ENCODE results near the gene AHRR. TPM values are rescaled to one million over a fixed set of nuclear protein-coding genes. Genes with fewer than 3 reads are reported as not detected.

AHRR gene
- total and polyA plus RNA-seq, 2 experiments from 2014 or later: 1.8 to 2.4 TPM

DNA sequence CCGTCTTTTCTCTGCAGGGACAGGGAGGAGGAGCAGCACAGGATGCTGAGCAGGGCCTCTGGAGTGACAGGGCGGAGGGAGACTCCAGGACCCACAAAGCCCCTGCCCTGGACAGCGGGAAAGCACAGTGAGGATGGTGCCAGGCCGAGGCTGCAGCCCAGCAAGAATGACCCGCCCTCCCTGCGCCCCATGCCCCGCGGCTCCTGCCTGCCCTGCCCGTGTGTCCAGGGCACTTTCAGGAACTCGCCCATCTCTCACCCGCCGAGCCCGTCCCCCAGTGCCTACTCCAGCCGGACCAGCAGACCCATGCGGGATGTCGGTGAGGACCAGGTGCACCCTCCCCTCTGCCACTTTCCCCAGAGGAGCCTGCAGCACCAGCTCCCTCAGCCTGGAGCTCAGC, 112.3 kb downstream of the AHRR start:
- H3K9me3 ChIP-seq (ENCODE audit: low read depth): no peaks in the 10 kb centered on the region
- no peak for DNase-seq (ENCODE audit: low spot score)
- no peak overlapping the region for H3K4me2 ChIP-seq
- no peaks in the 10 kb centered on the region for H3K9me2 ChIP-seq (replicated peaks; ENCODE audit: insufficient read depth)
- H3K4me1 ChIP-seq (ENCODE audit: insufficient read depth): peaks cover 14% of the 10 kb centered on the region
- H3K36me3 ChIP-seq (replicated peaks; ENCODE audit: insufficient read depth, low read depth): no peaks in the 10 kb centered on the region
- no peaks in the 10 kb centered on the region for H4K20me1 ChIP-seq (ENCODE audit: insufficient read depth, poor library complexity, severe bottlenecking)
- no peak overlapping the region for H2AFZ ChIP-seq
- no peaks in the 10 kb centered on the region for H3K79me2 ChIP-seq
- H3K4me3 ChIP-seq: no peak overlapping the region
- WGBS (ENCODE audit: low lambda C conversion rate, missing lambda C conversion rate): 88% methylated on average over 11 of the region's 16 CpGs
- TF ChIP-seq, protein P1, sequence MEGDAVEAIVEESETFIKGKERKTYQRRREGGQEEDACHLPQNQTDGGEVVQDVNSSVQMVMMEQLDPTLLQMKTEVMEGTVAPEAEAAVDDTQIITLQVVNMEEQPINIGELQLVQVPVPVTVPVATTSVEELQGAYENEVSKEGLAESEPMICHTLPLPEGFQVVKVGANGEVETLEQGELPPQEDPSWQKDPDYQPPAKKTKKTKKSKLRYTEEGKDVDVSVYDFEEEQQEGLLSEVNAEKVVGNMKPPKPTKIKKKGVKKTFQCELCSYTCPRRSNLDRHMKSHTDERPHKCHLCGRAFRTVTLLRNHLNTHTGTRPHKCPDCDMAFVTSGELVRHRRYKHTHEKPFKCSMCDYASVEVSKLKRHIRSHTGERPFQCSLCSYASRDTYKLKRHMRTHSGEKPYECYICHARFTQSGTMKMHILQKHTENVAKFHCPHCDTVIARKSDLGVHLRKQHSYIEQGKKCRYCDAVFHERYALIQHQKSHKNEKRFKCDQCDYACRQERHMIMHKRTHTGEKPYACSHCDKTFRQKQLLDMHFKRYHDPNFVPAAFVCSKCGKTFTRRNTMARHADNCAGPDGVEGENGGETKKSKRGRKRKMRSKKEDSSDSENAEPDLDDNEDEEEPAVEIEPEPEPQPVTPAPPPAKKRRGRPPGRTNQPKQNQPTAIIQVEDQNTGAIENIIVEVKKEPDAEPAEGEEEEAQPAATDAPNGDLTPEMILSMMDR (IDR thresholded peaks at IDR 0.05; ENCODE audit: poor library complexity): no peak
- TF ChIP-seq EZH2phosphoT487 (IDR thresholded peaks at IDR 0.05; ENCODE audit: low read depth, severe bottlenecking, unreplicated experiment) (no peak), EZH2 (IDR thresholded peaks at IDR 0.05; ENCODE audit: borderline replicate concordance) (no peak)
- no peak overlapping the region for H3K27ac ChIP-seq
- no peaks in the 10 kb centered on the region for H3K27me3 ChIP-seq

DNA sequence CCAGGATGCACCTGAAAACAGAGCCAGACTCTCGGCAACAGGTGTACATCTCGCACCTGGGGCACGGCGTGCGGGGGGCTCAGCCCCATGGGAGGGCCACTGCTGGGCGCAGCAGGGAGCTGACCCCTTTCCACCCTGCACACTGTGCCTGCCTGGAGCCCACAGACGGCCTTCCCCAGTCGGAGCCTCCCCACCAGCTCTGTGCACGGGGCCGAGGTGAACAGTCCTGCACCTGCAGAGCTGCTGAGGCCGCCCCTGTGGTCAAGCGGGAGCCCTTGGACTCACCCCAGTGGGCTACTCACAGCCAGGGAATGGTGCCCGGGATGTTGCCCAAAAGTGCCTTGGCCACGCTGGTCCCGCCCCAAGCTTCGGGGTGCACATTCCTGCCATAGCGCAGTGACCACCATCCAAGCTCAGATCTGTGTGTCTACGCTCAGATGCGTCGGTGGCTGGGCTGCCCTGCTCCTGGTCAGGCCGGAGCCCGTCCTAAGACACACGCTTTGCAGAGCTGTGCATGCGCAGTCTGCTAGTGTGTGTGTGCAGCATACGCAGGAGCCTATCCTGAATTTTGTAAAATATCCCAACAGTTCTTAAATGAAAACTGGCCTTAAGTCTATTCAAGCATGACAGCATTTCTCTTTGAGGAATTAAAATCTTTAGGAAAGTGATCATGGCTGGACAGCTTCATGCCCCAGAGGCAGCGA, 113.1 kb downstream of the AHRR start:
- no peaks in the 10 kb centered on the region for H3K27me3 ChIP-seq
- H3K9me3 ChIP-seq (ENCODE audit: low read depth): no peaks in the 10 kb centered on the region
- no peak overlapping the region for H3K4me2 ChIP-seq
- no peak overlapping the region for H2AFZ ChIP-seq
- H4K20me1 ChIP-seq (ENCODE audit: insufficient read depth, poor library complexity, severe bottlenecking): no peaks in the 10 kb centered on the region
- 94% methylated on average over 26 of the region's 26 CpGs for WGBS (ENCODE audit: low lambda C conversion rate, missing lambda C conversion rate)
- no peaks in the 10 kb centered on the region for H3K79me2 ChIP-seq
- DNase-seq (ENCODE audit: low spot score): no peak
- H3K36me3 ChIP-seq (replicated peaks; ENCODE audit: insufficient read depth, low read depth): no peaks in the 10 kb centered on the region
- TF ChIP-seq EZH2 (IDR thresholded peaks at IDR 0.05; ENCODE audit: borderline replicate concordance) (no peak), EZH2phosphoT487 (IDR thresholded peaks at IDR 0.05; ENCODE audit: low read depth, severe bottlenecking, unreplicated experiment) (no peak)
- TF ChIP-seq, protein P1 (IDR thresholded peaks at IDR 0.05; ENCODE audit: poor library complexity): no peak
- H3K9me2 ChIP-seq (replicated peaks; ENCODE audit: insufficient read depth): no peaks in the 10 kb centered on the region
- H3K27ac ChIP-seq: no peak overlapping the region
- no peak overlapping the region for H3K4me3 ChIP-seq
- H3K4me1 ChIP-seq (ENCODE audit: insufficient read depth): peaks cover 14% of the 10 kb centered on the region

DNA sequence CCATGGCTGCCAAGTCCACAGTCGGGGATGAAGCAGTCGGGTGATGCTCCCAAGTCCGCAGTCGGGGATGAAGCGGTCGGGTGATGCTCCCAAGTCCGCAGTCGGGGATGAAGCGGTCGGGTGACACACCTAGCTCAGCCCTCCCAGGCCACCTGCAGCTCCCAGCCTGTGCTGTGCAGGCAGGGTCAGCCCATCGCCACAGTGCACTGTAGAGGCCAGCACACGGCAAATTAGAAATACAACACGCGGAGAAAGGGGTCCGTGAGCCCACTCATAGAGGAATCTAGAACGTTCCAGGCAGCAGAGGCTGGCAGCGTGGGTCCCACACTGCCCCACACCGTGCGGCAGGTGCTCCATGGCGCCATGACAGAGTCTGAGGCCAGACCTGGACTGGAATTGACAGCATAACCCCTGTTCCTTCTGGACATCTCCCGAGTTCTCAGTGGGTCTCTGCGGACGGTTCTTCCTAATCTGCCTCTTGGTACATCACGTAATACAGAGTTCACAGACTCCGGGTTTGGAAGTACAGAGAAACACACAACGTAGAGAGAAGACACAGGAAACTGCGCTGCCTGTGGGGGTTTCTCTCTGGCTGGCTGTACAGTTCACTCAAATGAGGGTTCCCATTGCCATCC, 113.8 kb downstream of the AHRR start:
- Histone ChIP-seq H3K36me3 (replicated peaks; ENCODE audit: insufficient read depth, low read depth) (no peaks in the 10 kb centered on the region), H3K4me3 (no peak overlapping the region), H3K27me3 (no peaks in the 10 kb centered on the region), H2AFZ (no peak overlapping the region), H4K20me1 (ENCODE audit: insufficient read depth, poor library complexity, severe bottlenecking) (no peaks in the 10 kb centered on the region), H3K27ac (no peak overlapping the region), H3K9me2 (replicated peaks; ENCODE audit: insufficient read depth) (no peaks in the 10 kb centered on the region), H3K4me2 (no peak overlapping the region), H3K9me3 (ENCODE audit: low read depth) (no peaks in the 10 kb centered on the region), H3K4me1 (ENCODE audit: insufficient read depth) (peaks cover 12% of the 10 kb centered on the region), H3K79me2 (no peaks in the 10 kb centered on the region)
- no peak for DNase-seq (ENCODE audit: low spot score)
- WGBS (ENCODE audit: low lambda C conversion rate, missing lambda C conversion rate): 95% methylated on average over 27 of the region's 27 CpGs
- no peak for TF ChIP-seq EZH2 (IDR thresholded peaks at IDR 0.05; ENCODE audit: borderline replicate concordance)
- TF ChIP-seq EZH2phosphoT487 (IDR thresholded peaks at IDR 0.05; ENCODE audit: low read depth, severe bottlenecking, unreplicated experiment): no peak
- TF ChIP-seq, protein P1 (IDR thresholded peaks at IDR 0.05; ENCODE audit: poor library complexity): no peak
